Lower leg skin (tissue), 4 donors: ENCODE results near the gene BCAR3. TPM values are rescaled to one million over a fixed set of nuclear protein-coding genes. Genes with fewer than 3 reads are reported as not detected.

Source experiments
- DNase-seq, 2 donors: peaks; one replicate each; pipeline ENCODE4 v3.0.0-alpha.2; 2019; ENCODE audit warnings: low spot score in 2 of 2
- H3K4me3 ChIP-seq: fragments of 200-600 bp; sonication (generic); 2 replicates; pipeline ENCODE4 v1.5.1; 2017; ENCODE audit warnings: mild to moderate bottlenecking, low read depth; ENCODE audit not compliant: poor library complexity, severe bottlenecking
- POLR2A ChIP-seq, 2 donors: fragments of 450-650 bp; IDR thresholded peaks; one replicate each; pipeline ENCODE4 v1.6.1; 2016 to 2017; ENCODE audit warnings: antibody characterized with exemption in 2 of 2, mild to moderate bottlenecking in 1 of 2, moderate library complexity in 1 of 2
- WGBS, 2 donors: methylation state at CpG; one replicate each; pipeline ENCODE4 v1.1.5; 2018; 5-methylcytosine and 5-hydroxymethylcytosine counted together
- intact Hi-C: fragments of 100-400 bp; cut with DNase I; formaldehyde crosslinking; loops from one replicate; pipeline ENCODE4 v1.15.0; 2023; ENCODE audit warnings: low total_unique reads
- total RNA-seq, 4 donors: library from RNA; depleted of rRNA; stranded (reverse); fragments of >200 nt; gene quantifications; one replicate each; pipeline ENCODE4 v1.1.0, GENCODE V29; 2016
- TF ChIP-seq, protein P1 (sequence below), 3 donors: fragments of 450-650 bp; IDR thresholded peaks; one replicate each; pipeline ENCODE4 v1.5.1; 2016; ENCODE audit warnings: antibody characterized with exemption in 3 of 3, mild to moderate bottlenecking in 3 of 3, moderate library complexity in 2 of 3

BCAR3 gene
- total RNA-seq, 4 donors from 2014 or later = 41.8 to 57.5 (median 45.8) TPM

DNA sequence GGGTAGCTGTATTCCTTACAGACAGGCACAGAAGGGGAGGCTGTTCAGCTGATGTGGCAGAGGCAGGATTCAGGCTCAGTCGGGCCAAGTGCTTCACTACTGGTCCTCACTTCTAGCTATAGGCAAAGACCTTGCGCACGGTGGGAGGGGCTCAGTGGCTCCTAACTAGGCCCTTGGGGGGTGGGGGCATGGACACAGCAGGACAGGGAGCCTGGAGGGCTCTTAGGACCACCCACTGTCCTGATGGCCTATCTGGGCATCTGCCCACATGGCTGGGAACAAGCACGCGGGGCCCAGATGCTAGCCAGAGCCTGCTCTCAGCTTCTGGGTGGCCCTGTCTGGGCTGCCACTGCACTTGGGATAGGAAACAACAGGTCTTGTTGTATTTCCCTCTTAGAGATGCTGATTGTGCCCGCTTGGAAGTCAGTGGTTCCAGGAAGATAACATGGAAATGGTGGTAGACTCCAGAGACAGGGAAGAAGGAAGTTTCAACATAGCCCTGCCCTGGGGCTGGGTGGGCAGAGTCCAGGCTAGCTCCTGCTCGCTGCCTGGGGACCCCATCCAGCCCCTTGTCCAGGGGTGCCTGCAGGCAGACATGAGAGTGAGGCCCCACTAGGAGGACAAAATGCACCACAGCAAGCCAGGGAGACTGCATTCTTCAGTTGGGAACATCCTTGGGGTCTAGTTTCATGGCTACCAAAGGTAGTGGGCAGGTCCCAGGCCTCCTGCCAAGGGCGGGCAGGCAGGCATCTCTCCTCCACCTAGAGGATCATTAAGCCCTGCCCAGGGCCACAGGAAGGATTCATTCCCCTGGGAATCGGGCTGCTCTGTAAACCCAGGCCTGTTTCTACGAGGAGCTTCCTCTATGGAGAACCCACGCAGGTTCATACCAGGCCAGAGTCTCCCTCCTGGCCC lies 102.5 kb downstream of the BCAR3 start:
- no peak for DNase-seq
- TF ChIP-seq POLR2A (IDR thresholded peaks at IDR 0.05) = no peak
- TF ChIP-seq, protein P1, sequence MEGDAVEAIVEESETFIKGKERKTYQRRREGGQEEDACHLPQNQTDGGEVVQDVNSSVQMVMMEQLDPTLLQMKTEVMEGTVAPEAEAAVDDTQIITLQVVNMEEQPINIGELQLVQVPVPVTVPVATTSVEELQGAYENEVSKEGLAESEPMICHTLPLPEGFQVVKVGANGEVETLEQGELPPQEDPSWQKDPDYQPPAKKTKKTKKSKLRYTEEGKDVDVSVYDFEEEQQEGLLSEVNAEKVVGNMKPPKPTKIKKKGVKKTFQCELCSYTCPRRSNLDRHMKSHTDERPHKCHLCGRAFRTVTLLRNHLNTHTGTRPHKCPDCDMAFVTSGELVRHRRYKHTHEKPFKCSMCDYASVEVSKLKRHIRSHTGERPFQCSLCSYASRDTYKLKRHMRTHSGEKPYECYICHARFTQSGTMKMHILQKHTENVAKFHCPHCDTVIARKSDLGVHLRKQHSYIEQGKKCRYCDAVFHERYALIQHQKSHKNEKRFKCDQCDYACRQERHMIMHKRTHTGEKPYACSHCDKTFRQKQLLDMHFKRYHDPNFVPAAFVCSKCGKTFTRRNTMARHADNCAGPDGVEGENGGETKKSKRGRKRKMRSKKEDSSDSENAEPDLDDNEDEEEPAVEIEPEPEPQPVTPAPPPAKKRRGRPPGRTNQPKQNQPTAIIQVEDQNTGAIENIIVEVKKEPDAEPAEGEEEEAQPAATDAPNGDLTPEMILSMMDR (IDR thresholded peaks at IDR 0.05) = no peak
- intact Hi-C loops = no loop called here

DNA sequence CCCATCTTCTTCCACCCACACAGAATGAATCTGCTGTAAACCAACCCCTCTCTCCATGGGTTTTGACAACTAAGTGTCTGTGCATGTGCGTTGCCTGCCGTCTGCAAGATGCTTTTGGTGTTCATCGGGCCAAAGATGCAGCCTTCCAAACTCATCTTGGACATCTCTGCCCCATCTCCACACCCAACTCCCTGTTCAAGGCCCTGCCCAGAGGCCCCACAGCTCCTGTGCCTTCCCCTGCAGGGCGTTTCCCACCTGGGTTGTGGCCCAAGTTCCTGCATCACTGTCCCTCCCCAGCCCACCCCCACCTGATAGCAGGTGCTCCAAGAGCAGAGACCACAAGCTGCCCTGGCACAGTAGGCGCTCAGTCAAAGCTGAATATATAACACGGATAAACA lies 103.2 kb downstream of the BCAR3 start:
- H3K4me3 ChIP-seq = no peak overlapping the region
- DNase-seq = no peak
- WGBS, 2 donors = 89 to 92% methylated on average over 6 of the region's 6 CpGs
- intact Hi-C loops = no loop called here
- TF ChIP-seq, protein P1 (IDR thresholded peaks at IDR 0.05) = no peak
- TF ChIP-seq POLR2A (IDR thresholded peaks at IDR 0.05) = no peak

More for the DNA sequence above, 102.5 kb downstream of the BCAR3 start:
- no peak overlapping the region for H3K4me3 ChIP-seq
- 80 to 86% methylated on average over 10 to 11 of the region's 11 CpGs for WGBS, 2 donors

DNA sequence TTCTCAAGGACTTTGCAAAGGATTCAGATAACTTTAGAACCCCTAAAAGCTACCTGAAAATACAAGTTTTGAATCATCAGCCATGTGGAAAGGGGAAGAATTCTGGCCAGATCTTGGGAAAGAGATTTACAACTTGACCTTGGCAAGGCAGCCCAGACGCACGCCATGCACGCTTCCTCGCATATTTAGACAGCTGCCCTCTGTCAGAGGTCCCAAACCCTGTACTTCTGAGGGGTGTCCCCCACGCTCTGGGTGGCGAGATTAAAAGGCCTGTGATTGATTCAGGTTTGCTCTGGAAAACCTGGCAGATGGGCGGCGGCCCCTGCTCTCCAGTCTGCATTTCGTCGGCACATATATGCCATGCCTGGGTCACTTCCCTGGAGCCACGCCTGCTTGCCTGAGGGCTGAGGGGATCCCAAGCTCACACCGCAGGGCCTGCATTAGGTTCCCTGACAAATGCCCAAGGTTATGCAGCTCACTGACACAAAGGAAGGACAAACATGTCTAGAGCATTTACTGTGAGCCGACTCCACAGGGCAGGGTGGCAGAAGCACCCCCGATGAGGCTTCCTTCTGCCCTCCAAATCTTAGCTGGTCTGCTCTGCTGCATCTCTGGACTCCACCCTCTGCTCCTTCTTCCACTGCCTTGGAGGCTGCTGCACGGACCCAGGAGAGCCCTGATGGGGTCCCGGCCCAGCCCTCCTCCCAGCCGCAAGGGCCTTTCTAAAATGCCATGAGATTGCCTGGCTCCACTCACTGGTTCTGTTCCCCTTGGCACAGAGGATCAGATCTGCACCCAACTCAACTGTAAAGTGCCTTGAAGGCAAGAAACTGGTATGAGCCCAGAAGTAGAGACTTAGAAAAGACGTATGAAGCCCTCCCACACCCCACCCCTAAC lies 103.9 kb downstream of the BCAR3 start:
- 83% methylated on average over 14 to 17 of the region's 18 CpGs for WGBS, 2 donors
- DNase-seq = no peak
- intact Hi-C loops = no loop called here
- TF ChIP-seq POLR2A (IDR thresholded peaks at IDR 0.05) = no peak
- TF ChIP-seq, protein P1 (IDR thresholded peaks at IDR 0.05) = no peak
- H3K4me3 ChIP-seq = no peak overlapping the region

DNA sequence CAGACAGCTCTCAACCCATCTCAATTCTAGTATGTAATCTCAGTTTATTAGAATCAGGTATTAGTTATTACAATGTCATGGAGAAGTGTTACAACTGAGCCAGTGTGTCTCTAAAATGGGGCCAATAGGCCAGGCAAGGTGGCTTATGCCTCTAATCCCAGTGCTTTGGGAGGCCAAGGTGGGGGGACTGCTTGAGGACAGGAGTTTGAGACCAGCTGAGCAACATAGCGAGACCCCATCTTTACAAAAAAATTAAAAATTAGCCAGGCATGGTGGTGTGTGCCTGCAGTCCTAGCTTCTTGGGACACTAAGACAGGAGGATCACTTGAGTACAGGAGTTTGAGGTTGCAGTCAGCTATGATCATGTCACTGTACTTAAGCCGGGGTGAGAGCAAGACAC lies 104.9 kb downstream of the BCAR3 start:
- intact Hi-C loops = no loop called here
- H3K4me3 ChIP-seq = no peak overlapping the region
- WGBS, 2 donors = 96% methylated on average over 2 of the region's 2 CpGs
- DNase-seq = no peak
- TF ChIP-seq, protein P1 (IDR thresholded peaks at IDR 0.05) = no peak
- no peak for TF ChIP-seq POLR2A (IDR thresholded peaks at IDR 0.05)

DNA sequence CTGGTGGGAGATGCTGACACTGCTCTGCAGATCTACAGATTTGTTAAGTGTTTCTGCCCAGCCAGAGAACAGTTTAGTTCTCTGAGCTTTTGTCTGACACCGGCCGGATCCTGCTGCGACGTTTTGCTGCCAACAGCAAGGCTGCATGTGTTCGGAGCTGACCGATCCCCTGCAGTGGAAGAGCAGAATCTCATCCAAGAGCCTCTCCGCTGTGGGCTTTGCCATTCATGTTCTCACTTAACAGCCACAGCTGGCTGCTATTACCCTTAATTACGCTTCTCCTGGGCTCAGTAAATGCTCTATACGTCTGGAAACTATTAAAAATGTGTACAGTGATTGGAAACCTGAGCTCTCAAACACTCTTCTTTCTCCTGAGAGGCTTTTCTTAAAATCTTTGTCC lies 105.3 kb downstream of the BCAR3 start:
- TF ChIP-seq POLR2A (IDR thresholded peaks at IDR 0.05) = no peak
- TF ChIP-seq, protein P1 (IDR thresholded peaks at IDR 0.05) = no peak
- intact Hi-C loops = no loop called here
- no peak for DNase-seq
- no peak overlapping the region for H3K4me3 ChIP-seq
- 58 to 59% methylated on average over 9 of the region's 9 CpGs for WGBS, 2 donors
